Activated CD8-positive, alpha-beta T cell treated with anti-CD3 and anti-CD28 coated beads, Interleukin-2, amount 10 ng/mL, durations not matched to agents 7 days and 5 days (primary cell): Measurements from ENCODE around the gene C6orf47. TPM values are rescaled to one million over a fixed set of nuclear protein-coding genes. Genes with fewer than 3 reads are reported as not detected.
"Not testable (repeated sequence)": the region's sequence is repeated elsewhere in the genome, so short reads cannot be mapped to it uniquely, and the experiment has no call there.

Experiments
- ATAC-seq: fragments of 150-1000 bp; cut with Tn5 transposase; one replicate; pipeline ENCODE4 v1.10.0; 2021; ENCODE audit warnings: moderate library complexity
- CTCF ChIA-PET: fragments of 350-600 bp; sonication (Branson Sonifier 250); formaldehyde crosslinking; loops from one replicate; lab custom pipeline; 2021; ENCODE audit warnings: antibody characterized with exemption; lab: Charles Lee
- POLR2A ChIA-PET: fragments of 350-600 bp; sonication (Branson Sonifier 250); formaldehyde crosslinking; loops from one replicate; lab custom pipeline; 2021; ENCODE audit warnings: antibody characterized with exemption; lab: Charles Lee
- DNase-seq: peaks from one replicate; pipeline ENCODE4 v3.0.0-alpha.2; 2020
- H3K27ac Mint-ChIP-seq: one replicate; pipeline ENCODE4 v1.8.0; 2021; ENCODE audit warnings: mild to moderate bottlenecking, mixed read lengths
- H3K27me3 Mint-ChIP-seq: one replicate; pipeline ENCODE4 v1.8.0; 2021; ENCODE audit warnings: low read depth, mixed read lengths
- H3K36me3 Mint-ChIP-seq: one replicate; pipeline ENCODE4 v1.8.0; 2021; ENCODE audit warnings: low read depth, mixed read lengths
- H3K4me1 Mint-ChIP-seq: one replicate; pipeline ENCODE4 v1.8.0; 2021; ENCODE audit warnings: low read depth, mixed read lengths
- H3K4me3 Mint-ChIP-seq: one replicate; pipeline ENCODE4 v1.8.0; 2021; ENCODE audit warnings: mild to moderate bottlenecking, mixed read lengths
- H3K9me3 Mint-ChIP-seq: one replicate; pipeline ENCODE4 v1.8.0; 2022; ENCODE audit warnings: mixed read lengths; ENCODE audit not compliant: insufficient read depth
- total RNA-seq, 2 experiments: library from RNA; stranded (reverse); gene quantifications; one replicate each; pipeline ENCODE4 v1.2.3, GENCODE V29; 2021

The C6orf47 gene
- 10 to 100 TPM; 22.5 to 23.8 TPM for total RNA-seq

GRCh38 chr6:31660381-31661261 lies at the start of gene C6orf47:
C6orf47 (minus strand) TSS chr6:31660778; CDS start chr6:31659947, 831 bp downstream.
- peaks cover 85% of the 10 kb centered on the region for H3K4me1 Mint-ChIP-seq
- peak within 1 kb of the TSS; percentile 91 for H3K4me3 Mint-ChIP-seq
- ChIA-PET POLR2A (interaction anchor here (0.6 to 2.6 kb wide), 14 partner anchors 8 to 959 kb away, joined by 3 to 34 read pairs (median 3); partner anchors contain the start of genes ABHD16A, BAG6, CLIC1 and DDX39B), CTCF (interaction anchor here (0.8 to 2.6 kb wide), 6 partner anchors 8 to 262 kb away, joined by 3 to 6 read pairs (median 4); partner anchors contain the start of genes BAG6 and MSH5)
- peaks cover 82% of the 10 kb centered on the region for H3K36me3 Mint-ChIP-seq
- H3K27me3 Mint-ChIP-seq = no peaks in the 10 kb centered on the region
- peak within 1 kb of the TSS; percentile 88 for H3K27ac Mint-ChIP-seq
- ATAC-seq (peak; percentile 74), DNase-seq (peak; percentile 85)
- no peaks in the 10 kb centered on the region for H3K9me3 Mint-ChIP-seq

- H3K36me3 Mint-ChIP-seq, H3K27me3 Mint-ChIP-seq, H3K27ac Mint-ChIP-seq, H3K4me3 Mint-ChIP-seq, H3K9me3 Mint-ChIP-seq, ATAC-seq, POLR2A ChIA-PET, DNase-seq: not testable (repeated sequence)
- CTCF ChIA-PET = interaction anchor here (0.5 kb wide), 1 partner anchor 182 kb away, joined by 3 read pairs; no protein-coding TSS in a partner anchor
- peaks cover 22% of the 10 kb centered on the region for H3K4me1 Mint-ChIP-seq
Observed at GRCh38 chr6:31709157-31709556, 48.6 kb upstream of the C6orf47 start.

GRCh38 chr6:31708224-31708623 lies 47.6 kb upstream of the C6orf47 start:
- Mint-ChIP-seq H3K27me3 (peaks cover 3% of the 10 kb centered on the region), H3K4me1 (peaks cover 25% of the 10 kb centered on the region), H3K9me3 (no peaks in the 10 kb centered on the region), H3K36me3 (no peaks in the 10 kb centered on the region), H3K4me3 (no peak overlapping the region), H3K27ac (no peak overlapping the region)
- ChIA-PET POLR2A (no interaction called here), CTCF (no interaction called here)
- ATAC-seq (no peak), DNase-seq (no peak)

GRCh38 chr6:31707701-31708100 lies 47.1 kb upstream of the C6orf47 start:
- Mint-ChIP-seq H3K9me3 (no peaks in the 10 kb centered on the region), H3K27me3 (no peaks in the 10 kb centered on the region), H3K27ac (no peak overlapping the region), H3K4me1 (peaks cover 26% of the 10 kb centered on the region), H3K36me3 (peaks cover 2% of the 10 kb centered on the region), H3K4me3 (no peak overlapping the region)
- ChIA-PET POLR2A (no interaction called here), CTCF (no interaction called here)
- no peak for ATAC-seq
- no peak for DNase-seq

GRCh38 chr6:31706599-31706998 lies 46.0 kb upstream of the C6orf47 start, which contains the start of gene LY6G6F:
LY6G6F (plus strand) TSS chr6:31706866; CDS start chr6:31706907, 41 bp downstream.
- Mint-ChIP-seq H3K36me3 (peaks cover 4% of the 10 kb centered on the region), H3K4me3 (no peak within 1 kb of the TSS), H3K9me3 (no peaks in the 10 kb centered on the region), H3K4me1 (peaks cover 23% of the 10 kb centered on the region), H3K27me3 (no peaks in the 10 kb centered on the region), H3K27ac (no peak within 1 kb of the TSS)
- ChIA-PET POLR2A (interaction anchor here (0.7 kb wide), 1 partner anchor 34 kb away, joined by 3 read pairs; the partner anchor contains the start of gene MSH5), CTCF (no interaction called here)
- DNase-seq (no peak), ATAC-seq (no peak)

GRCh38 chr6:31705931-31706330 lies 45.4 kb upstream of the C6orf47 start:
- no peaks in the 10 kb centered on the region for H3K9me3 Mint-ChIP-seq
- peaks cover 23% of the 10 kb centered on the region for H3K4me1 Mint-ChIP-seq
- DNase-seq (no peak), ATAC-seq (no peak)
- ChIA-PET CTCF (no interaction called here), POLR2A (no interaction called here)
- no peak overlapping the region for H3K27ac Mint-ChIP-seq
- peaks cover 9% of the 10 kb centered on the region for H3K36me3 Mint-ChIP-seq
- no peaks in the 10 kb centered on the region for H3K27me3 Mint-ChIP-seq
- no peak overlapping the region for H3K4me3 Mint-ChIP-seq

GRCh38 chr6:31702819-31703716 lies 42.5 kb upstream of the C6orf47 start, which contains the start of gene ABHD16A:
ABHD16A (minus strand) TSS chr6:31703324; CDS start chr6:31703281, 43 bp downstream.
- Mint-ChIP-seq H3K27me3 (no peaks in the 10 kb centered on the region), H3K27ac (peak within 1 kb of the TSS; percentile 95), H3K4me1 (peaks cover 19% of the 10 kb centered on the region), H3K36me3 (peaks cover 21% of the 10 kb centered on the region), H3K9me3 (no peaks in the 10 kb centered on the region), H3K4me3 (peak within 1 kb of the TSS; percentile 97)
- ChIA-PET POLR2A (interaction anchor here (0.5 to 2.3 kb wide), 13 partner anchors 8 to 132 kb away, joined by 3 to 20 read pairs (median 6); partner anchors contain the start of genes APOM, C6orf47, CLIC1 and CSNK2B), CTCF (interaction anchor here (0.7 to 2.8 kb wide), 15 partner anchors 9 to 152 kb away, joined by 3 to 9 read pairs (median 4); partner anchors contain the start of genes LSM2 and LY6G5C)
- peak; percentile 96 for ATAC-seq
- DNase-seq = peak; percentile 99

GRCh38 chr6:31702405-31702818 lies 41.8 kb upstream of the C6orf47 start:
- ATAC-seq (peak; percentile 2), DNase-seq (peak; percentile 44)
- H3K36me3 Mint-ChIP-seq = peaks cover 26% of the 10 kb centered on the region
- peak overlapping the region; percentile 97 for H3K4me3 Mint-ChIP-seq
- ChIA-PET POLR2A (interaction anchor here (0.7 to 2.3 kb wide), 9 partner anchors 11 to 161 kb away, joined by 3 to 20 read pairs (median 6); partner anchors contain the start of genes APOM, C6orf47, CLIC1 and CSNK2B), CTCF (interaction anchor here (1.1 to 2.8 kb wide), 8 partner anchors 10 to 151 kb away, joined by 3 to 9 read pairs (median 6); no protein-coding TSS in a partner anchor)
- no peaks in the 10 kb centered on the region for H3K27me3 Mint-ChIP-seq
- peaks cover 24% of the 10 kb centered on the region for H3K4me1 Mint-ChIP-seq
- peak overlapping the region; percentile 95 for H3K27ac Mint-ChIP-seq
- H3K9me3 Mint-ChIP-seq = no peaks in the 10 kb centered on the region

- POLR2A ChIA-PET = interaction anchor here (0.7 to 2.3 kb wide), 5 partner anchors 34 to 160 kb away, joined by 3 to 20 read pairs (median 8); partner anchors contain the start of genes CLIC1, CSNK2B, DDX39B and GPANK1
- no peak for DNase-seq
- H3K27me3 Mint-ChIP-seq = no peaks in the 10 kb centered on the region
- CTCF ChIA-PET = interaction anchor here (2.8 kb wide), 1 partner anchor 11 kb away, joined by 9 read pairs; no protein-coding TSS in a partner anchor
- no peaks in the 10 kb centered on the region for H3K9me3 Mint-ChIP-seq
- no peak for ATAC-seq
- H3K27ac Mint-ChIP-seq = peak overlapping the region; percentile 95
- peaks cover 25% of the 10 kb centered on the region for H3K4me1 Mint-ChIP-seq
- peak overlapping the region; percentile 97 for H3K4me3 Mint-ChIP-seq
- H3K36me3 Mint-ChIP-seq = peaks cover 31% of the 10 kb centered on the region
Observed at GRCh38 chr6:31701666-31702404, 41.3 kb upstream of the C6orf47 start.

GRCh38 chr6:31700740-31701401 lies 40.3 kb upstream of the C6orf47 start:
- peaks cover 25% of the 10 kb centered on the region for H3K4me1 Mint-ChIP-seq
- ChIA-PET POLR2A (no interaction called here), CTCF (interaction anchor here (2.2 kb wide), 1 partner anchor 69 kb away, joined by 5 read pairs; no protein-coding TSS in a partner anchor)
- H3K9me3 Mint-ChIP-seq = no peaks in the 10 kb centered on the region
- ATAC-seq (no peak), DNase-seq (no peak)
- H3K27me3 Mint-ChIP-seq = no peaks in the 10 kb centered on the region
- peak overlapping the region; percentile 58 for H3K27ac Mint-ChIP-seq
- peaks cover 34% of the 10 kb centered on the region for H3K36me3 Mint-ChIP-seq
- peak overlapping the region; percentile 97 for H3K4me3 Mint-ChIP-seq
